Measurements from ENCODE around the gene CCSER1.
"Not testable (repeated sequence)": the region's sequence is repeated elsewhere in the genome, so short reads cannot be mapped to it uniquely, and the experiment has no call there.

CCSER1 gene

DNA sequence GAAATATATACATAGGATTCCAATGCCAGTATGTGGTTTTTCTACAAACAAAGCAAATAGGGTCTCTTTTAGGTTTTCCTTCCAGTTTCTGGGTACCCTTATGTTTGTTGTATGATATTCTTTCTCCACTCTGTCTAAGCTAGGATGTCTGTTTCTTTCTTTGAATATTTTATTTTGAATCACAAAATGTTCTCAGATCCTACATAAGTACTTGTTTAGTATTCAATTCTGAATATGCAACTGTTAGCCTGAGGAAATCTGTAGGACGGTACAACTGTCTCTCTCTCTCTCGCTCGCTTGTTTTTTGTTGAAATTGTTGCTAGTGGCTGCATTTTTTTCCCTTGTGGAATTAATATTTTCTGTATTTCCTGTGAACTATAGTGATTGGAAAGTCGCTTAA is 163.2 kb downstream of the CCSER1 start:
- DNase-seq (ENCODE audit: low spot score), result no peak

DNA sequence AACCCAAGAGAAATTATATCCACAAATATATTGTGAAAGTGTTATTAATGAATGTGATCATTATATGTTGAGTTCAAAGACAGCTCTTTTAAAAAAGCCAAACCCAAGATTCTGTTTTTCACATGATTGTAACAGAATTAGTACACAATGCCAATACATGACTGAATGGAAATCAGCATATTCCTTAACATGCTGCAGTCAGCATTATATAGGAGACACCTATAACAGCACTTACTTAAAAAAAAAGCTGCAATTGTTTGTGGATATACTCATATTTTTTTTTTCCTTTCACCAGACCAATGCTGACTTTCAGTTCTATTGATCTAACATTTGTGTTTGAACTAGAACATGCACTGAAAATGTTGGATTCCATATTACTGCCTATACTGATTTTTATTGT is 165.2 kb downstream of the CCSER1 start:
- no peak for DNase-seq (ENCODE audit: low spot score)

DNA sequence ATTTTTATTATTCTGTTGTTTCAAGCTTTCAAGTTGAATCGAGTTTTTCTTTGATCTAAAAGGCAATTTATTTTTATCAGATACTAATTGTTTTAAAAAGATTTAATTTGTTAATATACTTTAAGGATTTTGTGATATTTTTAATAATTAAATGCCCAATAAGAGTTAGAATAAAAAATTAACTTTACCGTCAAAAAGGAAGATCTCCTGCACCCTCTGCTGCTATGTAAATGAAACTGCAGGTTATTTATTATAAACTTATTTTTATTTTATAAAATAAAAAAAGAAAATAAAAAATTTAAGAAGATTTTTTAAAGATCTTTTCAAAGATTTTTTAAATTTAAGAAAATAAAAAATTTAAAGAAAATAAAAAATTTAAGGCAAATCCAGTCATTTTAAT is 166.1 kb downstream of the CCSER1 start:
- DNase-seq (ENCODE audit: low spot score), result no peak

DNA sequence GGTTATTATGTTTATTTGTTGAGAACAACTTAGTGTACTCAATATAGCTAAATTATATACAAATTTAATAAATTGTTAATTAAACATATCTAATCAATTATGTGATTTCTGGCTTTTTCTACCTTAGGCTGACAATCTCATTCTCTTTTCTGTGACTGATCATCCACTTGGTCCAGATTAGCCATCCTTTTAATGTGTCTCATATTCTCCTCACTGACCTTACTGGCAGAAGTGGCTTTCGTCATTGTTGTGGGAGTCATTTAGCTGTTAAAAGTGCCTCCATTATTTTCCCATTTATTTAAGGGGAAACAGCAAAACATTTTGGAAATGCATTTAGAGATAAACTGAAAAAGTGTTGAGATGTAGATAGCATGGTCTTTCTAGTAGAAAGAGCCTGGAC is 172.2 kb downstream of the CCSER1 start:
- peak; percentile 16 for DNase-seq (ENCODE audit: low spot score)

DNA sequence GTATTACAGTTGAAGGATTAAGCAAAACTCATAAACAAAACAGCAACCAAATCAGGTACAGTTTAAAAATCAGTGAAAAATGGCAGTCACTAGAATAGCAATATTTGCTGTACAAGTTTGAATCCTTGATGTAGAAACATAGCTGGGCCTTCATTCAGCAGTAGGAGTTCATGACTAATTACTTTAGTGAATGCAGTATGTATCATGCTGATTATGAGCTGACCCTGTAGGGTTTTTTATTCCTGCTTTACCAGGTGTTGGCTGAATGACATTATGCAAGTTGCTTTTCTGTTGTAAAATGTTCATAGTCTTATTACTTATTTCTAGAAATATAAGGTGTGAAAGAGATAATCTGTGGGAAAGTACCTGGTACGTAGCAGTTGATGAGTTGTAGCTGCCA is 179.6 kb downstream of the CCSER1 start:
- no peak for DNase-seq (ENCODE audit: low spot score)

DNA sequence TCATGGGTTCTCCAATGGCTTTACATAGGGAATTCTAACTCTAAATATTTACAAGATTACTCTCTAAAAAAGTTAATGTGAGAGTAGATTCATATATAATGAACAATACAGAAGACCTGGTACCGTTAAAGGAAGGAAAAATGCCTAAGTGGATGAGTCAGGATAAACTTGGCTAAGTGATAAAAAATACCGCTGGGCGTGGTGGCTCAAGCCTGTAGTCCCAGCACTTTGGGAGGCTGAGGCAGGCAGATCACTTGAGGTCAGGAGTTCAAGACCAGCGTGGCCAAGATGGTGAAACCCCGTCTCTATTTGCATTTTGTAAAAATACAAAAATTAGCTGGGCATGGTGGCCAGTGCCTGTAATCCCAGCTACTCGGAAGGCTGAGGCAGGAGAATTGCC is 189.9 kb downstream of the CCSER1 start:
- not testable (repeated sequence) for DNase-seq (ENCODE audit: low spot score)

DNA sequence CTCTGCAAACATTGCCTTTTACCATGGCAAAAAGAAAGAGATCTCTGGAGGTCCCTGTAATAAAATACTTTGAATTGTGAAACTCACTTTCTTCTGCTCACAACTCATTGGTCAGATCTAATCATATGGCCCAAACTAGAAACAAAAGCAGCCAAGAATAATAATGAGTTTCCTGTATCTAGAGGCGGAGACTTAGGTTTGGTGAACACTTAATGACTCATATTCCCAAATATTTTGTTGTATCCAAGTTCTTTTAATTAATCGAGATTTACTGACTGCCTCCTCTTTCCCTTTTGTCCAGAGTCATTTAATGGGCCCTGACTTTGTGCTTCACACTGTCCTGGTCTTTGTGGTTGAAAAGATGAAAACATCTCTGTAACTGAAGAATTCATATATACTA is 190.6 kb downstream of the CCSER1 start:
- DNase-seq (ENCODE audit: low spot score), result no peak

DNA sequence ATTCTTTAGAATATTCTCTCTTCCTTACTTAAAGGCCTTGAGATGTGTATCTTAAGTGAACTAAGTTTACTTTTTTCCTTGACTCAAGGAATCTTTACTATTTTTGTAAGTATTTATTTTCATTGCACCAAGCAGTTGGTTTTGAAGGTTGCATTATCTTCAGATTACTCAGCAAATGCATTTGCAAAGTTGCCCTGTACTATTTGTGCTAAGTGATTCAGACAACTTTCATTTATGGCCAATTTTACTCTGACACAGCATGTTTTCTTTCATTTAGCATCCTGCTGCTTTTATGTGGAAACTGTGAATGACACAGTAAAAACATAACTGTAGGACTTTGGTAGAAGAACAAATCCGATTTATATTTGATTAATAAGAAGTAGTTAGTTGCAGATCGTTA is 191.0 kb downstream of the CCSER1 start:
- no peak for DNase-seq (ENCODE audit: low spot score)

DNA sequence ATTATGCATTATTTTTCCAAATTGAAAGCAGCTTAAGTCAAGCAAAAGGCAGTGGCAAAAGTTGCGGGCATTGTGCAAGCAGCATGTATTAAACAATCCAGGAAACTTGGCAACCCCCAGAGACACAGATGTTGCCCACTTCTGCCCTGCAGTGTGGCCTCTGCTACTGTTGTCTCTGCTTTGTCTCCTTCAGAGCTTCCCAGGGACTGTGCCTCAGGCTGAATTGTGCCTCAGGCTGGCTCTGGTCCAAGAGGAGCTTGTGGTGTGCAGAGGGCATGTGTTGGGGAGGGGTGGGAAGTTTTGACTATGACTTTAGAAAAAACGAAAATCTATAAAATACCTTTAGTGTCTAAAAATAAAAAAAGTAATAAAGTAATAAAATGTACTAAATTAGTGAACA is 201.4 kb downstream of the CCSER1 start:
- peak; percentile 7 for DNase-seq (ENCODE audit: low spot score)

DNA sequence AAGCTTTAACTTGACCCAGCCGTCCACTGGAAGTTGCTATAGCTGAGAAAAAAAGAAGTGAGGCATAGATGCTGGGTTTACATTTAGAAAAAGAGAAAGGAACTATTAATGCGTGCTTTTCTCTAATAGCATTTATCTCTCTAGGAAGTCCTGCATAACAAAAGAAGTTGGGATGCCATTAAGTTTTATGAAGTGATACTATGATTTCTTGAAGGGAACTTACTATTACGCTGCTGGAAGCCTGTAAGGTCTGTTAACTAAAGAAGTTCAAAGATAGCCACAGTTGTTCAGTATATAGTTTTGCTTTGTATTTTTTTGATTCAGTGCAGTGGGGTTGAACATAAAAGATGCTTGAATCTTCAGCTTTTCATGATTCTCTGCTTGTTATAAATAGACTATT is 203.4 kb downstream of the CCSER1 start:
- DNase-seq (ENCODE audit: low spot score), result no peak

DNA sequence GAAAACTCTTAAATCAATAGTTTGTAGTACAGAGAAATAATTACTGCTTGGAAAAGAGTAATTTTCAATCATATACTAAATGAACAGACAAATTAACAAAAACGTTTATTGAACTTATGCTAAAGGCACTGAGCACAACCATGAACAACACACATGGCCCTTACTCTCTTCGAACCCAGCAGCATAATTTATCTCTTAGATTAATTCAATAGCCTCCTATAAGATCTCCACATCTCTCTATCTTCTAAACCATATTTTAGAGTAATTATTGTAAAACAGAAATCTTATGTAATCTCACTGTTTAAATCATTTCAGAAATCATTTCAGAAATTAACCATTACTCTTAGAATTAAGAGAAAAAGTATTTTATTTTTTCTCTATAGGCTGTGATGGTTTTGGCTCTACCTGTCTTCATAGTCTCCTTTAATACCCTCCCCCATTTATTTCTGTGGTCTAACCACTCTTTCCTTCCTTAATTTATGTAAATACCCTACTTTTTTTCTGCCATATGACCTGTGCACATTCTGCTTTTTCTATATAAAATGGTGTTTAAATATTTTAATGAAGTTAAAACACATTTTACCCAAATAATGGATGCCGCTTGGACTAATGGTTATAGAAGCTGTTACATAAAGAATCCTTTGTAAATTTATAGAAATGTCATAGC is 218.5 kb downstream of the CCSER1 start:
- DNase-seq (ENCODE audit: low spot score), result peak; percentile 33

DNA sequence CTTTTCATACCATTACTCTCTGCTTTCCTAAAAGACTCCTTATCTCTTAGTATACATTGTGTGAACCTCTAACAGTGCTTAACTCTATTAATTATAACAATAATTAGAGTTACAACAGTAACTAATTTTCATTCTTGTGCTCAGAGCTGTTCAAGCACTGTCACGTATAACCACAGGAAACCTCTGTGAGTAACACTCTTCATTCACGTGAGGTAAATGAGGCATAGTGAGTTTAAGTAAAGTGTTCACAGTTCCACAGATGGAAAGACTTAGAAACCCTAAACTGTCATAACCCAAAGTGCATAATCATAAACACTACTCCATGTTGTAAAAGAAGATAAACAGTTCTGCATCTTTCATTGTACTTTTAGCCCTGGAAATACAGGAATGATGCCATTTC is 222.4 kb downstream of the CCSER1 start:
- DNase-seq (ENCODE audit: low spot score), result no peak

DNA sequence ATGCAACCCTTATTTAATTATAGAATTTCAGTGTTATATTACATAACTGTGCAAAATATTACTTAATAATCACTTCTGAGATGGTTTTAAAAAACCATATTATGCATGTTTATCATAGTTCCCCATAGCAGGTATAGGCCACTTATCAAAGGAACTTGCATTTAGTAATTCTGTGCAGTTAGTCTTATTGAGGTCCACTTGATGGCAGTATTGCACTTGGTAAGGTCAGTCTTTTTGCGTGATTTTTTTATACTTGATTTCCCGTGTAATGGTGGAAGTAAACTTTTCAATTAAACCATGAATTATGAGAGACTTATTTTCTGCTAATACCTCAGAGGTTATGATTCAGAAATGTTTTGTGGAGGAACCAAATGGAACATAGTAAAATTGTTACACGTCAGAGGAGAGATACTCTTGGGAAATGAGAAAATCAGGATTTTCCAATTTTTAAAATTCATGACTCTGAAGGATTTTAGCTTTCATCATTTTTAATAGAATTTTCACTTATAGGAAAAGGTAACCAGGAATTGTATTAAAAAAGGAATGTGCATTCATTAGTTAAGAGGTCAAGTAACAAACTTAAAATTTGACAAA is 230.0 kb downstream of the CCSER1 start:
- peak; percentile 57 for DNase-seq (ENCODE audit: low spot score)

DNA sequence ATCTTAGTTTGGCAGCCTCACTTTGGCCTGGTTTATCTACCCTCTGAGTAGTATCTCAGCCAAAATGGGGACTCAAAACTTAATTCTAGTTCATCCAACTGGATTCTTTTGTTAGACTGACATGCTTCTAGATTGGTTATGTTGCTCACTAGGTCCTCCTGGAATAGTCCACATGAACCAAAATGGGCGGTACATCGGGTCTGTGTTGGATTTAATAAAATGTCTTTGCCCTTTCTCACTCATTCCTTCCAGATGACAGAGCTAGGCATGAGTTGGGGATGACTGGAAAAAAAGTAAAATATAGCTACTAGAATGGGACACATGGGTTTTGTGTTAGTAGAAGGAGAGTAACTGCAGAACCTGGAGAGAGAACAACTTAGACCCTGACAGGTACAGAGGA is 247.9 kb downstream of the CCSER1 start:
- DNase-seq (ENCODE audit: low spot score), result no peak

DNA sequence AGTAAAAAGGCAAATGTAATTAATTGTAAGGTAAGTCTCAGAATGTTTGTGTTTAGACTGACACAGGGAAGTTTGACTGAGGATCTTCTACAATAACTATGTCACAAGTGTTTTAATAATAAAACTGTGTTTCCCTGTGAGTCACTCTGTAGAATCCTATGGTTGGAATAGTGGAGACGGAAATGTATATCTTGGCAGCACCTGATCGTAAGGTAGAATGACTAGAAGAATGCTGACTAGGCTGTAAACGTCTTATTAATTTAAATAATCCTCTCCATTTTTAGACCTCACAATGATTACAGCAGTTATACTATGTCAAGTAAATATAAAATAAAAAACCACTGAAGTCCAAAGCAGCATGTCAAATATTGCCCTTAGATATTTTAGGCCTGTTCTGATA is 266.0 kb downstream of the CCSER1 start:
- no peak for DNase-seq (ENCODE audit: low spot score)

DNA sequence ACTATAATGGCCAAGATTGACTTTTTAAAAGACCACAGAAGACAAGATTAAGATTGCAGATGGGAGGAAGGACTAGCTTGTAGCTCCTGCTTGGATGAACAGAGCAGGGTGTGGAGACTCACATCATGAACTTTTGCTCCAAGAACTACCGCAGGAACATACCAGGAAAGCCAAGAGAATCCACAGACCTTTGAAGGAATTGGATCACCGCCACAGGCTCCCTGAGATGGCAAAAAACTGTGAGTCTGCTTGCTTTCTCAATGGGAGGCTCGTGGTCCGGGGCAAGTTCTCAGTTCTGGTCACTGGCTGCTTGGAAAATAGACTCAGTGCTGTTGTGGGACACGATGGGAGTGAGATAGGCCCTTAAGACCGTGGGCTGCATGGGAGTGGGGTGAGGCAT is 276.6 kb downstream of the CCSER1 start:
- no peak for DNase-seq (ENCODE audit: low spot score)

DNA sequence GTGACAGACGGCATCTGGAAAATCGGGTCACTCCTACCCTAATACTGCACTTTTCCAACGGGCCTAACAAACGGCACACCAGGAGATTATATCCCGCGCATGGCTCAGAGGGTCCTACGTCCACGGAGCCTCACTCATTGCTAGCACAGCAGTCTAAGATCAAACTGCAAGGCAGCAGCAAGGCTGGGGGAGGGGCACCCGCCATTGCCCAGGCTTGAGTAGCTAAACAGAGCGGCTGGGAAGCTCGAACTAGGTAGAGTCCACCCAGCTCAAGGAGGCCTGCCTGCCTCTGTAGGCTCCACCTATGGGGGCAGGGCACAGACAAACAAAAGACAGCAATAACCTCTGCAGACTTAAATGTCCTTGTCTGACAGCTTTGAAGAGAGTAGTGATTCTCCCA is 280.7 kb downstream of the CCSER1 start:
- DNase-seq (ENCODE audit: low spot score), result not testable (repeated sequence)

DNA sequence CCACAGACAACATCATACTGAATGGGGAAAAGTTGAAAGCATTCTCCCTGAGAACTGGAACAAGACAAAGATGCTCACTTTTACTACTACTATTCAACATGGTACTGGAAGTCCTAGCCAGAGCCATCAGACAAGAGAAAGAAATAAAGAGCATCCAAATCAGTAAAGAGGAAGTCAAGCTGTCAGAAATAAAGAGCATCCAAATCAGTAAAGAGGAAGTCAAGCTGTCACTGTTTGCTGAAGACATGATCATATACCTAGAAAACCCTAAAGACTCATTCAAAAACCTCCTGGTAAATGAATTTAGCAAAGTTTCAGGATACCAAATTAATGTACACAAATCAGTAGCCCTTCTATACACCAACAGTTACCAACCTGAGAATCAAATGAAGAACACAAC is 285.6 kb downstream of the CCSER1 start:
- DNase-seq (ENCODE audit: low spot score), result not testable (repeated sequence)

DNA sequence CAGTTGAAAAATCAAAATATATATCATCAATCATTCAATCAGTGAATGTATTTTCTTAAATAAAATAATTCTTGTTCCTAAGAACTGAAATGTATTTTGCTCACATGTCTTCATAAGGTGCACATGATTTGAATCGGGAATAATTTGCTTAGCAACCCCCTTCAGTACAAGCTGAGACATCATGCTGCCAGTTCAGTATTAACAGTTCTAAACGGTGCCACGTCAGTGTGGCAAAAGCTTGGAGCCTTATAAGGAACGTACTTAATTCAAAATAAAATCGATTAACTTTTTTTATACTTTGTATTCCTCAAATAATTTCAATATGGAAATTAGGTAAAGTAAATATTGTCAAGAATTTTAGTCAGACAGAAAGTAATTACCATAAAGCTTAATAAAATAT is 287.9 kb downstream of the CCSER1 start:
- DNase-seq (ENCODE audit: low spot score), result no peak

DNA sequence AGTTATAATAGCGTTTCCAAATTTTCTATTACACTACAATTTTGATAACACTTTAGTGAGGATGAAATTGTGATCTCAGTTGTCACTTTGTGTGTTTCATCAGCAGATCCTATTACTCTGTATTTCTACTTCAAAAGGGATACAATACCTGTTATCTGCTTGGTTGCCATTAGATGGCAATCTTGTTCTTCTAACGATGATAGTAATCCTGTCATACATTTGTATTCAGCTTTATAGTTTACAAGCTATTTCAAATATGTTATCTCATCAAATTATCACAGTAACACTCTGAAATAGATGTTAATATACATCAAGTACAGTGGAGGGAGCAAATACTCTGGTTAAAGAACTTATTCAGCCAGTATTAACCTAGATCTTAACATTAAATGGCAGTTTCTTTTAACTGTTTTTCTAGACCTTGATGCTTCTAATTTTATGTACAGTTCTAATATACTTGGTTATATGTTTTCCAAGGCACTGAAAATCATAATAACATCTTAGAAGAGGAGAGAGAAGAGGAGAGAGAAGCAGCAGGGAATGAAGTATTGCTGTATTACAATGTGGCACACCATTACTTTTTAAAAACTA is 292.0 kb downstream of the CCSER1 start:
- peak; percentile 54 for DNase-seq (ENCODE audit: low spot score)

DNA sequence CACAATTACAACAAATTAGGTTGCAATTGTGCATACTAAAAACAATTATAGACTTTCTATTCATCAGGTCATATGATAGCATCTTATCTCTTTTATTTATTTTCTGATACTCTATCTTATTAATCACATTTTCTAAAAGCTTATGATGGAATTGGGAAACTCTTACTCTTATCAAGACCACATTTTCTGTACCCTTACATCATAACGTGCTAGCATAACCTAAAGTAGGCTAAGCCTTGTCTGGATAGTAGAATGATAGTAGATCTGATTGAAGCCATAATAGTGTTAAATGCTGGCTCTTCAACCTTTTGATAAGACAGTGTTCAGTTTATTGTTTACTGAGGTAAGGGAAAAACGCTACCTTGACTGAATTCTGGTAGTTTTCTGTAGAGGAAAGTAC is 294.0 kb downstream of the CCSER1 start:
- no peak for DNase-seq (ENCODE audit: low spot score)

DNA sequence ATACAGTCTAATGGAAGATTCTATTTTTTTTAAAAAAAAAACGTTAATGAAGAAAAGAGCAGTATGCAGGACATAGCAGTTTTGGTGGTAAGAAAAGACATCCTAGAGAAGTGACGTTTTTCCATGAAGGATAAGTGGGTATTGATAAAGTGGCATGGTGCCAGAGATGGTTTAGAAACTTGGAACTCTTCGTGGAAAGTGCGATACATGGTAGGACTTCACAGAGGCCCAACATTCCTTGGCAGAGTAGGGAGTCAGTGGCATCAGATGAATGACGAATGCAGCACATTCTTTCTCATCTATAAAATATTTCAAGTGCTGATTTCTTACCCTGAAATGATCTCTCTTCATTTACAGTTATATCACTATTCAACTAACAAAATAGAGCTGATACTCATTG is 298.7 kb downstream of the CCSER1 start:
- no peak for DNase-seq (ENCODE audit: low spot score)

DNA sequence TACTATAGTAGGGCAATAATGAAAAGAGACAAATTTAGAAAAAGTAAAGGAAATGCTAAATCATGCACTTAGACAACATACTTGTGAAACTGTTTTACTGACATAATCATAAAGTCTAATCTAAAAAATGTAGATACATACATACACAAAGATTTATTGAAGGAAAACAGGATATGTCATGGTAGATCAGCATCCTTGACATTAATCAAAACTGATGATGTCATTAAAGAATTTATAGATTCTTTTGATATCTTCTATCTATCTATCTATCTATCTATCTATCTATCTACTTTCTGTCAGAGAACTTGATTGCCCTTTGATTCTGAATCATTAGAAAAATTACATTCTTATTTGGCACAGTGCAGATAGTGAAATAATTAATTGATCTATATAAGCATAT is 311.3 kb downstream of the CCSER1 start:
- no peak for DNase-seq (ENCODE audit: low spot score)

DNA sequence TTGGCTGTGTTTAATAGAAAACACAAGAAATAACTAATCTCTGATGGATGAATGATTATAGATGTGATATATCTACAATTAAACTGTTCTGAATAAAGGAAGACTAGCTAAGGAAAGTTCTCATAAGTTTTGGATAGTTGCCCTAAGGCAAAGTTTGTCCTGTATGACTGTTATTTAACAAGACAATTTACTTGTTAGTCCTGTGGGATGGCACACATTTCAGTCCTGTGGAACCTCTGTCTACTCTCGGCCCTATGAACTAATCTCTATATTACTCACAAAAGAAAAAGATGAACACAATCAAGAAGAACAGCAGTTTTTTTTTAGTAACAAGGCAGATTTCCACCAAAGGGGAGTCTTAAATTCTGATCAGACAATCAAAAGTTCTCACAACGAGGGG is 314.6 kb downstream of the CCSER1 start:
- DNase-seq (ENCODE audit: low spot score), result no peak
